Kidney (tissue), 14 donors: ENCODE measurements around the gene FAM78B. TPM values are rescaled to one million over a fixed set of nuclear protein-coding genes. Genes with fewer than 3 reads are reported as not detected.

Source experiments
- DNase-seq, 5 donors: peaks; one replicate each; pipeline ENCODE4 v3.0.0-alpha.2; 2013 to 2020
- FAIRE-seq: peaks from 2 replicates; lab custom pipeline; 2012; peaks lifted over from hg19 to GRCh38; lab: Jason Lieb, UNC
- H3K27ac ChIP-seq, 2 donors: one replicate each; pipeline ENCODE4 v1.7.0; 2013; ENCODE audit warnings: low read depth in 2 of 2, low read length in 2 of 2, inconsistent platforms in 1 of 2
- H3K27me3 ChIP-seq: one replicate; pipeline ENCODE4 v1.7.1; 2013; ENCODE audit warnings: low read length, inconsistent platforms; ENCODE audit not compliant: control insufficient read depth, insufficient read depth
- H3K36me3 ChIP-seq, 3 donors: one replicate each; pipeline versions ENCODE4 v1.7.0 to v1.7.1; 2013; ENCODE audit warnings: low read length in 3 of 3, control low read depth in 1 of 3, inconsistent platforms in 1 of 3; ENCODE audit not compliant: insufficient read depth in 3 of 3, control insufficient read depth in 2 of 3
- H3K4me1 ChIP-seq, 3 donors: one replicate each; pipeline versions ENCODE4 v1.7.0 to v1.7.1; 2013; ENCODE audit warnings: low read length in 3 of 3, inconsistent platforms in 1 of 3, low read depth in 1 of 3; ENCODE audit not compliant: control insufficient read depth in 2 of 3, insufficient read depth in 2 of 3
- H3K4me3 ChIP-seq, 3 donors: one replicate each; pipeline versions ENCODE4 v1.7.0 to v1.8.1; 2013; ENCODE audit warnings: low read length in 3 of 3, control low read depth in 1 of 3, inconsistent platforms in 1 of 3
- H3K9ac ChIP-seq, 3 donors: one replicate each; pipeline versions ENCODE4 v1.7.0 to v1.7.1; 2013; ENCODE audit warnings: low read length in 3 of 3, control low read depth in 1 of 3, inconsistent platforms in 1 of 3
- H3K9me3 ChIP-seq, 3 donors: one replicate each; pipeline versions ENCODE4 v1.7.0 to v1.7.1; 2013; ENCODE audit warnings: low read length in 3 of 3, control low read depth in 1 of 3, inconsistent platforms in 1 of 3; ENCODE audit not compliant: control insufficient read depth in 2 of 3, insufficient read depth in 1 of 3
- intact Hi-C: fragments of 100-400 bp; cut with DNase I; formaldehyde crosslinking; loops from one replicate; pipeline ENCODE4 v1.11.1; 2022
- polyA plus RNA-seq: library from polyadenylated mRNA; stranded (reverse); fragments of 350-450 nt; fragmentation: Illumina TruSeq; extraction: RNeasy Lipid Tissue Mini Kit (QIAGEN cat#74804); gene quantifications from one replicate; pipeline ENCODE4 v1.2.3, GENCODE V29; 2014; ENCODE audit warnings: low read depth, low replicate concordance; ENCODE audit not compliant: insufficient read depth
- total RNA-seq: library from RNA; stranded (reverse); fragmentation: NEBNext Ultra II Directional; extraction: Animal tissue kit (Norgen Biotek cat#: 25700); gene quantifications from one replicate; pipeline ENCODE4 v1.2.1, GENCODE V29; 2021
- TF ChIP-seq, protein P1 (sequence below): IDR thresholded peaks from 3 replicates; pipeline ENCODE4 v1.5.1; 2012; ENCODE audit warnings: mild to moderate bottlenecking, moderate library complexity, borderline replicate concordance; ENCODE audit not compliant: insufficient read depth; ENCODE audit errors: extremely low read depth
- donor health status: control.
- donor health status: control.
- donor health status: control.
- donor health status: control.
- donor health status: control.
- donor health status: DM: yes; HTN: yes; CAD: no.
- donor health status: Normal renal cell carcinoma (clear cell type).

The FAM78B gene
- total and polyA plus RNA-seq, 2 donors from 2014 or later = 1.4 TPM

- H3K9ac ChIP-seq = no peak overlapping the region
- intact Hi-C loops = no loop called here
- TF ChIP-seq, protein P1, sequence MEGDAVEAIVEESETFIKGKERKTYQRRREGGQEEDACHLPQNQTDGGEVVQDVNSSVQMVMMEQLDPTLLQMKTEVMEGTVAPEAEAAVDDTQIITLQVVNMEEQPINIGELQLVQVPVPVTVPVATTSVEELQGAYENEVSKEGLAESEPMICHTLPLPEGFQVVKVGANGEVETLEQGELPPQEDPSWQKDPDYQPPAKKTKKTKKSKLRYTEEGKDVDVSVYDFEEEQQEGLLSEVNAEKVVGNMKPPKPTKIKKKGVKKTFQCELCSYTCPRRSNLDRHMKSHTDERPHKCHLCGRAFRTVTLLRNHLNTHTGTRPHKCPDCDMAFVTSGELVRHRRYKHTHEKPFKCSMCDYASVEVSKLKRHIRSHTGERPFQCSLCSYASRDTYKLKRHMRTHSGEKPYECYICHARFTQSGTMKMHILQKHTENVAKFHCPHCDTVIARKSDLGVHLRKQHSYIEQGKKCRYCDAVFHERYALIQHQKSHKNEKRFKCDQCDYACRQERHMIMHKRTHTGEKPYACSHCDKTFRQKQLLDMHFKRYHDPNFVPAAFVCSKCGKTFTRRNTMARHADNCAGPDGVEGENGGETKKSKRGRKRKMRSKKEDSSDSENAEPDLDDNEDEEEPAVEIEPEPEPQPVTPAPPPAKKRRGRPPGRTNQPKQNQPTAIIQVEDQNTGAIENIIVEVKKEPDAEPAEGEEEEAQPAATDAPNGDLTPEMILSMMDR = no peak
These were observed 27.1 kb downstream of the FAM78B start for GRCh38 chr1:166139735-166140134.

GRCh38 chr1:166136699-166137401 lies 30.0 kb downstream of the FAM78B start:
- no peak overlapping the region for H3K4me3 ChIP-seq
- no peaks in the 10 kb centered on the region for H3K9me3 ChIP-seq
- TF ChIP-seq, protein P1 = no peak
- intact Hi-C loops = no loop called here
- DNase-seq = no peak
- H3K9ac ChIP-seq = no peak overlapping the region
- FAIRE-seq = no peak
- H3K27ac ChIP-seq = no peak overlapping the region
- no peaks in the 10 kb centered on the region for H3K4me1 ChIP-seq
- H3K36me3 ChIP-seq = no peaks in the 10 kb centered on the region
- no peaks in the 10 kb centered on the region for H3K27me3 ChIP-seq

More at GRCh38 chr1:166139735-166140134, 27.1 kb downstream of the FAM78B start:
- no peaks in the 10 kb centered on the region for H3K9me3 ChIP-seq
- FAIRE-seq (no peak), DNase-seq (no peak)
- no peaks in the 10 kb centered on the region for H3K4me1 ChIP-seq
- no peaks in the 10 kb centered on the region for H3K27me3 ChIP-seq
- H3K4me3 ChIP-seq = no peak overlapping the region
- no peak overlapping the region for H3K27ac ChIP-seq
- no peaks in the 10 kb centered on the region for H3K36me3 ChIP-seq

DNA sequence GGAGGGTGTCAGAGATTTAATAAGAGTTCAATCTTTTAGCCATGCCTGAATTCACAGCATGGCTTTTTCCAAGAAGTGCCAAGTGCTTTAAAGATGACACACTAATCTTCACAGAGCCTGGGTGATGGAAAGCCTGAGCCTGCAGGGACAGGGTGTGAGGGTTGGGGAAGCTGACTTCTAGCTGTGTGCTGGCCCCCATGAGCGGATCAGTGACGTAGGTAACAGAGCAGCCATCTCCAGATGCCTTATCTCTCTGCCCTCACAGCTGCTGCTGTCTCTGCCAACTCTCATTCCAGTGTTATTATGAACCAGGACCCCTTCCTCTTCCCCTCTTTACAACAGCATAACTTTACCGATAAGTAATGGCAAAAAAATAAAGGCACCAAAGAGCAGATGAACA lies 30.6 kb downstream of the FAM78B start:
- no peak for FAIRE-seq
- TF ChIP-seq, protein P1 = no peak
- DNase-seq = no peak
- no peak overlapping the region for H3K27ac ChIP-seq
- no peaks in the 10 kb centered on the region for H3K4me1 ChIP-seq
- no peaks in the 10 kb centered on the region for H3K9me3 ChIP-seq
- no peak overlapping the region for H3K9ac ChIP-seq
- H3K36me3 ChIP-seq = no peaks in the 10 kb centered on the region
- H3K4me3 ChIP-seq = no peak overlapping the region
- intact Hi-C loops = no loop called here
- no peaks in the 10 kb centered on the region for H3K27me3 ChIP-seq
